Loucy (cell line): ENCODE results near the gene CSTPP1.

Source experiments
- CTCF ChIP-seq: fragments of 200-600 bp; sonication (generic); conservative IDR thresholded peaks from 2 replicates; pipeline ENCODE4 v1.5.1; 2014; ENCODE audit warnings: mild to moderate bottlenecking, antibody characterized with exemption, low read length
- EZH2phosphoT487 ChIP-seq: fragments of 200-600 bp; IDR thresholded peaks from 2 replicates; pipeline ENCODE4 v1.6.1; 2018; ENCODE audit warnings: antibody characterized with exemption, mild to moderate bottlenecking, moderate library complexity, borderline replicate concordance

- TF ChIP-seq CTCF, result no peak
- no peak for TF ChIP-seq EZH2phosphoT487
Observed at GRCh38 chr11:47172740-47173336, 236.3 kb downstream of the CSTPP1 start.
